Measurements from ENCODE around the gene SLC35F3. TPM values are rescaled to one million over a fixed set of nuclear protein-coding genes. Genes with fewer than 3 reads are reported as not detected.

The SLC35F3 gene
- total RNA-seq, 1 donor from 2014 or later: 2.6 TPM

DNA sequence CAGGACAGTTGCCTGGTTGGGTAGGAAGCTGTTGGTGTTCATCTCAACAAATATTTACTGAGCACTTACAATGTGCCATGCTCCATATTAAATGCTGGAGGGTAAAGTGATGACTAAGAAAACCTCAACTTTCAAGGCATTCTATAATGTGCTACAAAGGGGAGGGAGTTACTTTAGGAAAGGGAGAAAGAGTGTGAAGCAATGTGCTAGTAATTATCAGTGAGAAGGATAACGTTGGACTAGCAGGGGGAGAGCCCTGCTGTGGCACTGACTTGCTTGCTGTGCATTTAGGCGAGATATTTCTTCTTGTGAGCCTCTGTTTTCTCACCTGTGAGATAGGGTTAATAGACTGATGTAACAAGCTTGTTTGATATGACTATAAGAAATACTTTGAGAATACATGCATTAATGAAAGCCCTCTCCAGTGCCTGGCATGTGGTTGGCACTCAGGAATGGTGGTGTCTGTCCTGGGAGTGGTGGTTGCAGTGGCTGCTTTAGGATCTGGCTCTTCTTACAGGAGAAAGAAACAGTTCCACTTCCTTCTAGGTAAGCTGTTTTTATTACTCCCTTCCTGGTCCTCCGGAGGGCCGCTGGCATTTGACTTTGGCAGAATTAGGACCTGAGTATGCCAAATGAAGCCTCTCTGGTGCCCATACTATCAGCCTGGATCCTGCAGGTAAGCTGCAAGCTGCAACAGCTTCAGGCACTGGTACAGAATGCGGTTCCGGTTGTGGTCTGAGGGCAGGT, 357.7 kb downstream of the SLC35F3 start:
- H3K4me1 Mint-ChIP-seq: peaks cover 6% of the 10 kb centered on the region
- no peak overlapping the region for H3K4me3 Mint-ChIP-seq
- H3K36me3 Mint-ChIP-seq (ENCODE audit: low read depth): peaks cover 9% of the 10 kb centered on the region
- H3K27ac Mint-ChIP-seq (ENCODE audit: unreplicated experiment): peak overlapping the region; percentile 37
- no peaks in the 10 kb centered on the region for H3K27me3 Mint-ChIP-seq (ENCODE audit: low read depth)
- peaks cover 8% of the 10 kb centered on the region for H3K9me3 Mint-ChIP-seq
- DNase-seq (ENCODE audit: low read depth, low spot score): no peak
- TF ChIP-seq, protein P1, sequence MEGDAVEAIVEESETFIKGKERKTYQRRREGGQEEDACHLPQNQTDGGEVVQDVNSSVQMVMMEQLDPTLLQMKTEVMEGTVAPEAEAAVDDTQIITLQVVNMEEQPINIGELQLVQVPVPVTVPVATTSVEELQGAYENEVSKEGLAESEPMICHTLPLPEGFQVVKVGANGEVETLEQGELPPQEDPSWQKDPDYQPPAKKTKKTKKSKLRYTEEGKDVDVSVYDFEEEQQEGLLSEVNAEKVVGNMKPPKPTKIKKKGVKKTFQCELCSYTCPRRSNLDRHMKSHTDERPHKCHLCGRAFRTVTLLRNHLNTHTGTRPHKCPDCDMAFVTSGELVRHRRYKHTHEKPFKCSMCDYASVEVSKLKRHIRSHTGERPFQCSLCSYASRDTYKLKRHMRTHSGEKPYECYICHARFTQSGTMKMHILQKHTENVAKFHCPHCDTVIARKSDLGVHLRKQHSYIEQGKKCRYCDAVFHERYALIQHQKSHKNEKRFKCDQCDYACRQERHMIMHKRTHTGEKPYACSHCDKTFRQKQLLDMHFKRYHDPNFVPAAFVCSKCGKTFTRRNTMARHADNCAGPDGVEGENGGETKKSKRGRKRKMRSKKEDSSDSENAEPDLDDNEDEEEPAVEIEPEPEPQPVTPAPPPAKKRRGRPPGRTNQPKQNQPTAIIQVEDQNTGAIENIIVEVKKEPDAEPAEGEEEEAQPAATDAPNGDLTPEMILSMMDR (conservative IDR thresholded peaks at IDR 0.05): no peak

DNA sequence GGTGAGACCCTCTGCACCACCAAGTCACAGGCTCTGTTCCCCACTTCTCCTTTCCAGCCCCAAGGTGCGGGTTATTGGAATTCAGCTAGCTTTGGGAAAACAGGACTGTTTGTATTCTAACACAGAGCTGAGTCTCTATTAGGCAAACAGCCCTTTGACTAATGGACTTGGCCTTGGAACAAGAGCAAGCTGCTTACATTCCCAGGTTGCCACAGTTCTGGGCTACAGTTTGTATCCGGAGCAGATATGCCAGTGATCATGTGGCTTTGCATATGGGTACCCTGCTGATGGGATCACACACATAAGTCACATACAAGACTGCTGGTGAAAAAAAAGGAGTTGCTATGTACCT, 358.3 kb downstream of the SLC35F3 start:
- TF ChIP-seq, protein P1 (conservative IDR thresholded peaks at IDR 0.05): no peak
- H3K4me1 Mint-ChIP-seq: peaks cover 6% of the 10 kb centered on the region
- no peak for DNase-seq (ENCODE audit: low read depth, low spot score)
- peaks cover 6% of the 10 kb centered on the region for H3K9me3 Mint-ChIP-seq
- no peaks in the 10 kb centered on the region for H3K27me3 Mint-ChIP-seq (ENCODE audit: low read depth)
- H3K4me3 Mint-ChIP-seq: no peak overlapping the region
- H3K36me3 Mint-ChIP-seq (ENCODE audit: low read depth): peaks cover 5% of the 10 kb centered on the region
- no peak overlapping the region for H3K27ac Mint-ChIP-seq (ENCODE audit: unreplicated experiment)

DNA sequence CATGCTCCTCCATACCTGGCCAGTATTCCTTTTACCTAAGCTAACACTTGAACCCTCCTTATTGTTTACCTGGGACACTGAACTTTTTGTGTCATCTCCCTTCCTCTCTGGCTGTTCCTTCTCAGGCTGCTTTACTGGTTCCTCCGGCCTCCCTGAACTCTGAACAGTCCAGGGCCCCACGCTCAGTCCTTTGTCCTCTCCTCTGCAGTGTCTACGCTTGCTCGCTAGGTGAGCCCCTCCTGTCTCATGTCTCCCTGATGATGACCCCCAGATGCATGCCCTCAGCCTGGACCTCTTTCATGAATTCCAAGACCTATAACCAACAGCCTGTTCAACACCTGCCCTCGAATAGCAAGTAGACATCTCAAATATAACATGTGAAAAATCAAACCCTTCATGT, 360.4 kb downstream of the SLC35F3 start:
- DNase-seq (ENCODE audit: low read depth, low spot score): no peak
- H3K27ac Mint-ChIP-seq (ENCODE audit: unreplicated experiment): peak overlapping the region; percentile 72
- no peak overlapping the region for H3K4me3 Mint-ChIP-seq
- peaks cover 2% of the 10 kb centered on the region for H3K36me3 Mint-ChIP-seq (ENCODE audit: low read depth)
- H3K4me1 Mint-ChIP-seq: peaks cover 6% of the 10 kb centered on the region
- no peaks in the 10 kb centered on the region for H3K27me3 Mint-ChIP-seq (ENCODE audit: low read depth)
- H3K9me3 Mint-ChIP-seq: peaks cover 2% of the 10 kb centered on the region
- TF ChIP-seq, protein P1 (conservative IDR thresholded peaks at IDR 0.05): no peak

DNA sequence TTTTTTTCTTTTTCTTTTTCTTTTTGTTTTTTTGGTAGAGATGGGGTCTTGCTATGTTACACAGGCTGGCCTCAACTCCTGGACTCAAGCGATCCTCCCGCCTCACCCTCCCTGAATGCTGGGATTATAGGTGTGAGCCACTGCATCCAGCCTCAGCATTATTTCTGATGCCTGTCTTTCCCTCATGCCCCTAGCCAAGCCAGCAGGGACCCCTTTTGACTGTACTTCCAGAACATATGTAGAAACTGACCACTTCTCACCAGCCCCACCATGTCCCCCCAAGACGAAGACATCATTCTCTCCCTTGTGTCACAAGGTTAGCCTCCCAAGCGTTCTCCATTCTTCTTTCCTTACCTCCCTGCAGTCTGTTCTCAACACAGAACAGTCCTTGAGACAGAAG, 360.8 kb downstream of the SLC35F3 start:
- no peak for DNase-seq (ENCODE audit: low read depth, low spot score)
- peak overlapping the region; percentile 57 for H3K27ac Mint-ChIP-seq (ENCODE audit: unreplicated experiment)
- peaks cover 6% of the 10 kb centered on the region for H3K4me1 Mint-ChIP-seq
- TF ChIP-seq, protein P1 (conservative IDR thresholded peaks at IDR 0.05): no peak
- no peaks in the 10 kb centered on the region for H3K27me3 Mint-ChIP-seq (ENCODE audit: low read depth)
- H3K36me3 Mint-ChIP-seq (ENCODE audit: low read depth): peaks cover 4% of the 10 kb centered on the region
- no peak overlapping the region for H3K4me3 Mint-ChIP-seq
- peaks cover 5% of the 10 kb centered on the region for H3K9me3 Mint-ChIP-seq

DNA sequence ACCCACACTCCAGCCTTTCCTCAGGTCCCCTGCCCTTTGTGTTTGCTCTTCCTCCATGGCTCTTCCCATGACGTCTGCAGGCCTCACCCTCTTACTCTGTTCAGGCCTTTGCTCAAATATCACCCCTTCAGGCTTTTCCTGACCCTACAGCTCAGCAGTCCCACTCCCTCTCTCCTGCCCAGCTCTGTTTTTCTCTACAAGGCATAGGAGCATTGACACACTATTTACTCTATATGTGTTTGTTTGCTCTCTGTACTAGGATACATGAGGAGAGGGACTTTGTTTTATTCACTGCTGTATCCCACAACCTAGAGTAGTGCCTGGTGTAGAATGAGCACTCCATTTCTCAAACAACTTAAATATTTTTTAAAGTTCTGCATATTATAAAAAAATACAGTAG, 361.4 kb downstream of the SLC35F3 start:
- H3K27ac Mint-ChIP-seq (ENCODE audit: unreplicated experiment): peak overlapping the region; percentile 57
- peaks cover 4% of the 10 kb centered on the region for H3K36me3 Mint-ChIP-seq (ENCODE audit: low read depth)
- DNase-seq (ENCODE audit: low read depth, low spot score): no peak
- TF ChIP-seq, protein P1 (conservative IDR thresholded peaks at IDR 0.05): no peak
- no peaks in the 10 kb centered on the region for H3K27me3 Mint-ChIP-seq (ENCODE audit: low read depth)
- H3K9me3 Mint-ChIP-seq: peaks cover 5% of the 10 kb centered on the region
- no peak overlapping the region for H3K4me3 Mint-ChIP-seq
- H3K4me1 Mint-ChIP-seq: peaks cover 6% of the 10 kb centered on the region

All from neural crest cell (in vitro differentiated cells).